Activated naive CD4-positive, alpha-beta T cell treated with anti-CD3 and anti-CD28 coated beads, Interleukin-2, amount 10 ng/mL, durations not matched to agents 7 days and 5 days (primary cell): Measurements from ENCODE around the gene ARL6IP6.

Source experiments
- CTCF ChIA-PET: fragments of 350-600 bp; sonication (Branson Sonifier 250); formaldehyde crosslinking; loops from one replicate; lab custom pipeline; 2021; ENCODE audit warnings: antibody characterized with exemption; lab: Charles Lee
- DNase-seq: peaks from one replicate; pipeline ENCODE4 v3.0.0-alpha.2; 2020
- H3K27ac Mint-ChIP-seq: one replicate; pipeline ENCODE4 v1.8.0; 2021; ENCODE audit warnings: mild to moderate bottlenecking, moderate library complexity, mixed read lengths
- H3K27me3 Mint-ChIP-seq: one replicate; pipeline ENCODE4 v1.8.0; 2021; ENCODE audit warnings: mild to moderate bottlenecking, mixed read lengths
- H3K36me3 Mint-ChIP-seq: one replicate; pipeline ENCODE4 v1.8.0; 2021; ENCODE audit warnings: mixed read lengths
- H3K4me1 Mint-ChIP-seq: one replicate; pipeline ENCODE4 v1.8.0; 2021; ENCODE audit warnings: mixed read lengths
- H3K4me3 Mint-ChIP-seq: one replicate; pipeline ENCODE4 v1.8.0; 2021; ENCODE audit warnings: mild to moderate bottlenecking, moderate library complexity, mixed read lengths
- H3K9me3 Mint-ChIP-seq: one replicate; pipeline ENCODE4 v1.8.0; 2021; ENCODE audit warnings: mixed read lengths

ARL6IP6 gene

GRCh38 chr2:152718076-152718908 lies at the start of gene ARL6IP6:
Gene ARL6IP6, plus strand, starts transcription at chr2:152718620. Its CDS starts 5 bp downstream, at chr2:152718625.
- peak within 1 kb of the TSS; percentile 96 for H3K4me3 Mint-ChIP-seq
- peak within 1 kb of the TSS; percentile 97 for H3K27ac Mint-ChIP-seq
- CTCF ChIA-PET: interaction anchor here (2.8 to 3.8 kb wide), 3 partner anchors 11 to 24 kb away, joined by 9 to 10 read pairs (median 9); no protein-coding TSS in a partner anchor
- DNase-seq: peak; percentile 95
- H3K36me3 Mint-ChIP-seq: peaks cover 35% of the 10 kb centered on the region
- no peaks in the 10 kb centered on the region for H3K9me3 Mint-ChIP-seq
- peaks cover 9% of the 10 kb centered on the region for H3K27me3 Mint-ChIP-seq
- H3K4me1 Mint-ChIP-seq: peaks cover 59% of the 10 kb centered on the region

- CTCF ChIA-PET: interaction anchor here (1.1 kb wide), 1 partner anchor 42 kb away, joined by 3 read pairs; no protein-coding TSS in a partner anchor
- Mint-ChIP-seq H3K27ac (no peak overlapping the region), H3K36me3 (peaks cover 33% of the 10 kb centered on the region), H3K27me3 (no peaks in the 10 kb centered on the region), H3K9me3 (no peaks in the 10 kb centered on the region), H3K4me3 (no peak overlapping the region), H3K4me1 (no peaks in the 10 kb centered on the region)
- DNase-seq: no peak
Observed at GRCh38 chr2:152674334-152674733, 44.1 kb upstream of the ARL6IP6 start.

GRCh38 chr2:152676461-152676860 lies 42.0 kb upstream of the ARL6IP6 start:
- Mint-ChIP-seq H3K27ac (no peak overlapping the region), H3K36me3 (peaks cover 34% of the 10 kb centered on the region), H3K4me1 (no peaks in the 10 kb centered on the region), H3K27me3 (no peaks in the 10 kb centered on the region), H3K4me3 (no peak overlapping the region), H3K9me3 (no peaks in the 10 kb centered on the region)
- CTCF ChIA-PET: no interaction called here
- no peak for DNase-seq

- no peaks in the 10 kb centered on the region for H3K27me3 Mint-ChIP-seq
- no peak overlapping the region for H3K27ac Mint-ChIP-seq
- DNase-seq: no peak
- H3K36me3 Mint-ChIP-seq: peaks cover 29% of the 10 kb centered on the region
- CTCF ChIA-PET: no interaction called here
- H3K9me3 Mint-ChIP-seq: no peaks in the 10 kb centered on the region
- H3K4me1 Mint-ChIP-seq: no peaks in the 10 kb centered on the region
- no peak overlapping the region for H3K4me3 Mint-ChIP-seq
Observed at GRCh38 chr2:152678808-152679207, 39.6 kb upstream of the ARL6IP6 start.

GRCh38 chr2:152682663-152683062 lies 35.8 kb upstream of the ARL6IP6 start:
- Mint-ChIP-seq H3K9me3 (no peaks in the 10 kb centered on the region), H3K4me3 (no peak overlapping the region), H3K27me3 (no peaks in the 10 kb centered on the region), H3K27ac (no peak overlapping the region), H3K4me1 (peaks cover 6% of the 10 kb centered on the region), H3K36me3 (peaks cover 27% of the 10 kb centered on the region)
- no peak for DNase-seq
- CTCF ChIA-PET: interaction anchor here (1.7 kb wide), 1 partner anchor 60 kb away, joined by 4 read pairs; no protein-coding TSS in a partner anchor

GRCh38 chr2:152683400-152683799 lies 35.0 kb upstream of the ARL6IP6 start:
- Mint-ChIP-seq H3K27me3 (no peaks in the 10 kb centered on the region), H3K36me3 (peaks cover 28% of the 10 kb centered on the region), H3K9me3 (no peaks in the 10 kb centered on the region), H3K27ac (no peak overlapping the region), H3K4me3 (no peak overlapping the region), H3K4me1 (peaks cover 6% of the 10 kb centered on the region)
- CTCF ChIA-PET: interaction anchor here (1.7 kb wide), 1 partner anchor 59 kb away, joined by 4 read pairs; no protein-coding TSS in a partner anchor
- no peak for DNase-seq

GRCh38 chr2:152686321-152686720 lies 32.1 kb upstream of the ARL6IP6 start:
- H3K4me3 Mint-ChIP-seq: no peak overlapping the region
- H3K36me3 Mint-ChIP-seq: peaks cover 25% of the 10 kb centered on the region
- H3K27me3 Mint-ChIP-seq: no peaks in the 10 kb centered on the region
- H3K4me1 Mint-ChIP-seq: peaks cover 6% of the 10 kb centered on the region
- no peak overlapping the region for H3K27ac Mint-ChIP-seq
- no peak for DNase-seq
- H3K9me3 Mint-ChIP-seq: no peaks in the 10 kb centered on the region
- CTCF ChIA-PET: no interaction called here

- Mint-ChIP-seq H3K27me3 (no peaks in the 10 kb centered on the region), H3K9me3 (no peaks in the 10 kb centered on the region), H3K36me3 (peaks cover 19% of the 10 kb centered on the region), H3K27ac (peak overlapping the region; percentile 11), H3K4me3 (no peak overlapping the region), H3K4me1 (peaks cover 20% of the 10 kb centered on the region)
- DNase-seq: no peak
- CTCF ChIA-PET: interaction anchor here (1.0 to 1.6 kb wide), 3 partner anchors 11 to 517 kb away, joined by 3 to 9 read pairs (median 3); partner anchors contain the start of gene PRPF40A
Observed at GRCh38 chr2:152693033-152693432, 25.4 kb upstream of the ARL6IP6 start.

GRCh38 chr2:152694161-152694661 lies 24.2 kb upstream of the ARL6IP6 start:
- CTCF ChIA-PET: interaction anchor here (1.0 to 1.6 kb wide), 3 partner anchors 10 to 518 kb away, joined by 3 to 9 read pairs (median 3); partner anchors contain the start of gene PRPF40A
- H3K9me3 Mint-ChIP-seq: no peaks in the 10 kb centered on the region
- H3K27ac Mint-ChIP-seq: peak overlapping the region; percentile 93
- H3K27me3 Mint-ChIP-seq: no peaks in the 10 kb centered on the region
- H3K4me3 Mint-ChIP-seq: peak overlapping the region; percentile 66
- peaks cover 15% of the 10 kb centered on the region for H3K36me3 Mint-ChIP-seq
- H3K4me1 Mint-ChIP-seq: peaks cover 20% of the 10 kb centered on the region
- DNase-seq: peak; percentile 51

- H3K36me3 Mint-ChIP-seq: peaks cover 22% of the 10 kb centered on the region
- no peak for DNase-seq
- H3K9me3 Mint-ChIP-seq: no peaks in the 10 kb centered on the region
- CTCF ChIA-PET: interaction anchor here (1.8 kb wide), 1 partner anchor 20 kb away, joined by 6 read pairs; no protein-coding TSS in a partner anchor
- no peak overlapping the region for H3K27ac Mint-ChIP-seq
- H3K4me1 Mint-ChIP-seq: peaks cover 24% of the 10 kb centered on the region
- H3K4me3 Mint-ChIP-seq: no peak overlapping the region
- H3K27me3 Mint-ChIP-seq: no peaks in the 10 kb centered on the region
Observed at GRCh38 chr2:152695763-152696162, 22.7 kb upstream of the ARL6IP6 start.

GRCh38 chr2:152696476-152696875 lies 21.9 kb upstream of the ARL6IP6 start:
- Mint-ChIP-seq H3K4me3 (no peak overlapping the region), H3K36me3 (peaks cover 23% of the 10 kb centered on the region), H3K9me3 (peaks cover 4% of the 10 kb centered on the region), H3K27me3 (no peaks in the 10 kb centered on the region), H3K4me1 (peaks cover 24% of the 10 kb centered on the region), H3K27ac (no peak overlapping the region)
- no peak for DNase-seq
- CTCF ChIA-PET: interaction anchor here (1.8 kb wide), 1 partner anchor 20 kb away, joined by 6 read pairs; no protein-coding TSS in a partner anchor

- no peaks in the 10 kb centered on the region for H3K27me3 Mint-ChIP-seq
- H3K9me3 Mint-ChIP-seq: peaks cover 9% of the 10 kb centered on the region
- H3K27ac Mint-ChIP-seq: no peak overlapping the region
- no peak overlapping the region for H3K4me3 Mint-ChIP-seq
- CTCF ChIA-PET: no interaction called here
- peaks cover 41% of the 10 kb centered on the region for H3K36me3 Mint-ChIP-seq
- no peak for DNase-seq
- H3K4me1 Mint-ChIP-seq: peaks cover 14% of the 10 kb centered on the region
Observed at GRCh38 chr2:152701198-152701597, 17.2 kb upstream of the ARL6IP6 start.

- Mint-ChIP-seq H3K9me3 (peaks cover 5% of the 10 kb centered on the region), H3K27me3 (no peaks in the 10 kb centered on the region), H3K4me3 (no peak overlapping the region), H3K4me1 (peaks cover 6% of the 10 kb centered on the region), H3K27ac (no peak overlapping the region), H3K36me3 (peaks cover 58% of the 10 kb centered on the region)
- DNase-seq: no peak
- CTCF ChIA-PET: interaction anchor here (1.7 kb wide), 1 partner anchor 10 kb away, joined by 8 read pairs; the partner anchor contains the start of gene PRPF40A
Observed at GRCh38 chr2:152706477-152707021, 11.9 kb upstream of the ARL6IP6 start.

GRCh38 chr2:152708742-152709141 lies 9.7 kb upstream of the ARL6IP6 start:
- Mint-ChIP-seq H3K9me3 (no peaks in the 10 kb centered on the region), H3K27ac (no peak overlapping the region), H3K4me1 (peaks cover 11% of the 10 kb centered on the region), H3K27me3 (no peaks in the 10 kb centered on the region), H3K36me3 (peaks cover 55% of the 10 kb centered on the region), H3K4me3 (no peak overlapping the region)
- CTCF ChIA-PET: no interaction called here
- DNase-seq: no peak
